ENCODE data around the gene RETN.

Gene RETN, protein sequence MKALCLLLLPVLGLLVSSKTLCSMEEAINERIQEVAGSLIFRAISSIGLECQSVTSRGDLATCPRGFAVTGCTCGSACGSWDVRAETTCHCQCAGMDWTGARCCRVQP

DNA sequence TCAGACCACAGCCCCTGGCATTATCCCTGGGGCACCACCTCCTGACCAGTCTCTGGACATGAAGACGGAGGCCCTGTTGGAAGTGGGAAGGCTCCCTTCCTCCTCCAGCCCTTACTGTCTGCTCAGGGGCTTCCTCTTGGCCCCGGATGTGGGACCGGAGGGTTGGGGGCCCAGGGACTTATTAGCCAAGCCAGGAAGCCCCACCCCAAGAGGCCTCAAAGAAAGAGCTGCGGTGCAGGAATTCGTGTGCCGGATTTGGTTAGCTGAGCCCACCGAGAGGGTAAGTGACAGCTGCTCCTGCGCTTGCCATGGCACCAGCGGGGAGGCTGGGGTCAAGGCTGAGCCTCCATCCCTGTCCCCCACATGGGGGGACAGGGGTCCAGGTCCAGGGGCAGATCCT, at the start of gene RETN:
RETN (plus strand) TSS at position 208 of the 400 bp plus-strand sequence. CDS start 278 bp downstream, outside the sequence.
- DNase-seq (ENCODE audit: low spot score): no peak

DNA sequence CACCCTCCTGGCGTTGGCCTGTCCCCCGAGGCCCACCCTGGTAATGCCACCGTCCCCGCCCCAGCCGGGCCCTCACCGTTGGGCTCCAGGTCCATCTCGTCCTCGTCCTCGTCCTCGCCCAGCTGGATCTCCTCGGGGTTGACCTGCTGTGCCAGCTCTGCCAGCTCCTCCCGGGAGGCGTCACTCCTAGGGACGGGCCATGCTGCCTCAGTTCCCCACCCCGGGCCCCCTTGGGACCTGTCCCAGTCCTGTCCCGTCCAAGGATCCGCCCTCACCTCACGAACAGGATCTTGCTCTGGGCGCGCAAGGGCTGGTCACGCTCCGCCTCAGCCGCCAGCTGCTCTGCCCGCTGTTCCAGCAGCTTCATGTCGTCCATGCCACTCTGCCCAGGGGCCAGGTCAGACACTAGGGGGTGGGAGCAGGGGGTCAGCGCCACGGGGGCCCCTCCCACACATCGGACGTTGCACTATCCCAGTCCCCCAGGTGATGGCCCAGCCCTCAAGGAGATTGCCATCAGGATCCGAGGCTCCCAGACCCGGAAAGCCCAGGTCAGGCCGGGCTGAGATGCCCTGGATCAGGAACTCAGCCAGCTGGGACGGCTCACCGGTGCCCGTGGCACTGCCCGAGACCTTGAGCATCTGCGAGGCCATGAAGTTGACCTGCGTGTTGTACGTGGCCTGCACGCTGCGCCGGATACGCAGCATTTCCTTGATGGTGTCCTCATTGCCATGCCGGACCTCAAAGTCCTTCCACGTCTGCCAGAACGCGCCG, 49.0 kb upstream of the RETN start:
- DNase-seq (ENCODE audit: low spot score): no peak

DNA sequence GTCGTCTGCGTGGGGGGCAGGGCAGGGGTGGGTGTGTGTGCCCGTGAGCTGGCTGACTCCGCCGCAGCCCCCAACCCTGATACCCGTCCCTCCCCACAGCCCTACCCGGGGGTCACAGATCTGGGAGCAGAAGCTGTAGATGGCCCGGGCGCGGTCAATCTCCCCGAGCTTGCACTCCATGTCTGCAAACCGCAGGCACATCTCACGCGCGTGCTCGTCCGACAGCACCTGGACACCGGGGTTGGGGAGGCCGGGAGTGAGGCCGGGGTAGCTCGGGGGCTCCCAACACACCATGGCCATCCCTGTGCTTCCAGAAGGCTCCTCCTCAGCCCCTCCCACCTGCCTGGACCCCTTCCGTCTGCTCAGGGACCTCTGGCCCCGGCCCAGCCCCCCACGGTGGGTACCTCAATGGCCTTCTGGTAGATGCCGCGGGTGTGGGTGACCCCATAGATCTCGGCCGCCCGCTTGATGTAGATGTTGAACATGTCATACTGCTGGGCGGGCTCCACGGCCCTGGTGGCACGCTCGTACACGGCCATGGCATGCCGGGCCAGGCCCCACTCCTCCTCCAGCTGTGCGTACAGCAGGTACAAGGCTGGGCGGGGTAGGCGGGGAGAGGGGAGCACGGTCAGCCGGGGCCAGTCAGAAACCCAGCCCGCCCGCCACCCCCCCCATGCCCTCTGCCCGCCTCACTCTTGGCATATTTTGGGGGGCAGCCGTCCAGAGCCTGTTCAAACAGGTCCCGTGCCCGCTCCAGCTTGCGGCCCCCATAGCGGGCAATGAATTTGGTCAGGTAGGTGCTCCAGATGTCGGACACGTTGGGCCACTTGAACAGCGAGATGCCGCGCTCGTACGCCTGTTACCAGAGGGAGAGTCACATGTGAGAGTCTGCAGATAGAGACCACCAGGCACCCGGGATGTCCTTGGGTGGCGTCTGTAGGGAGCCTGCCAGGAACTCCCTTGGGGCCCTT, 48.1 kb upstream of the RETN start:
- DNase-seq (ENCODE audit: low spot score): no peak

DNA sequence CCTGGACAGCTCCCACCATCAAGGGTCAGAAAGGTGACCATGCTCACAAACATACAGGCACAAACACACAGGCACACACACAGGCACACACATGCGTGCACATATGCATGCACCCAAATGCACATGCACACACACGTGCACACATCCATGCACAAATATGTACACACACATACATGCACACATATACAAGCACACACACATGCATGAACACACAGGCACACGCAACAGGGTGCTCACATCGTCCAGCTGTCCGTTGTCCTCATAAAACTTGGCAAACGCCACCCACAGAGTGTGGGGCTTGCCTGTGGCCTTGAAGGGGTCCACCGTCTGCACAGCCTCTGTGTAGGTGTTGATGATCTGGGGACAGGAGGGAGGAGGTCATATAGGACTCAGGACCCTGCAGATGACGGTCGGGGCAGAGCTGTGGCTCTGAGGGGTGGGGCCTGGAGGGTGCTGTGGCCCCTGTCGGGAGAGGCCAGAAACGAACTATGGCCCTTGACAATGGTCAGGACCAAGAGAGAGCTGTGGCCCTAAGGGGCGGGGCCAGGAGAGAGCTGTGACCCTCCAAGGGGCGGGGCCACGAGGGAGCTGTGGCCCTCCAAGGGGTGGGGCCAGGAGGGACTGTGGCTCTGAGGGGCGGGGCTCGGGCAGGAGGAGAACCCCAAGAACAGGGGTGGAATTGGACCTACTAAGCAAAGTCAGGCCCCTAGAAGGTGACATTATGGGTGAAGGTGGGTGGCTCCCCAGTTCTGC, 45.7 kb upstream of the RETN start:
- DNase-seq (ENCODE audit: low spot score): no peak

DNA sequence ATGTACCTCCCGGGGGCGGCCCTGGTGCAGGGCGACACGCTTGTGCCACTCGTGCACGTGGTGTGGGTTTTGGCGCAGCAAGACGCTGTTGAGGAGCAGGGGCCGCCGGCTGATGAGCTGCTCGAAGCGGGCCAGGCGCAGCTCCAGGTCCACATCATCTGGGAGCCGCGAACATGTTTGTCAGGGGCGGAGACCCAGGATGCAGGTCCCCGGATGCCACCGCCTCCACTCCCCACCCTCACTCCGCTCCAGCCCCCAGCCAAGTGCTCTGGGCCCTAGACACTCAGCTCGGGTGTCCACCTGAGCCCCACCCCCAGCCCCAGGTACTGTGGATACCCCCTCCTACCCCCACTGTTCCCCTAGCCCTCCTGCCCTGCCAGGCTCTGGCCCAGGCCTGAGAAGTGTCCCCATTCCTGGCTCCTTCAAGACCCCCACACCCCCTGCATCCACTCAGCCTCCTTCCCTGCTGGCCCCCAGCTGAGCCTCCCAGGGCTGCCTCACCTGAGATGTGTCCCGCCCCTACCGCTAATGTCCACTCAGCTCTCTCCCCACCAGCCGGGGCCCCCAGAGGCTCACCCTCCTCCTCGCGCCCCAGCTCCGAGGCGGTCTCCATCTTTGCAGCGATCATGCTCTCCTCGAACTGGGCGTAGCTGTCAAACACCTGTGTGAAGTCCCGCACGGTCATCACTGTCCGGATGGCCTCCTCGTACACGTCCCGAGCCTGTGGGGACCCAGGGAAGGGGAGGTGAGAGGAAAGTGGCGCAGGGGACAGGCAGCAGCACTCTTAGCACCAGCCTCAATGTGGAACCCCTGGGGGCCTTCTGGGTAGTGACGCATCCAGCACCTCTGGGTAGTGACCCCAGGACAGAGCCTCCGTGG, 44.9 kb upstream of the RETN start:
- no peak for DNase-seq (ENCODE audit: low spot score)

DNA sequence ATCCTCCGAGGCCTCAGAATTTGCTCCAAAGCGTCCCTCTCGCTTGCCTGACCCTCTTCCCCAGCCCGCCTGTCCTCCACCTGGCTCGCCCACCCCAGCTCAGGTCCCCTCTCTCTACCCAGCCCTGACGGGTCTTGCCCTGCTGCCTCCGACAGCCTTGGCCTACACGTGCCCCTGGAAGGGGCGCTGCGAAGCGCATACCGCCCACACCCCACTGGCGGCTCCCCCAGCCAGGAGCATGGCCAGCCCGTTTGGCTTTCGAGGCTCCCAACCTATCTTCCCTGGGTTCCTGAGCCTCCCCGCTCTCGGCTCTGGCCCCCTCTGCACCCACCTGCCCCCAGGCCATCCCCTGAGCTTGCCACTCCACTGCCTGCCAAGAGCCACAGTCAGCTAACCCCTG, 44.0 kb upstream of the RETN start:
- DNase-seq (ENCODE audit: low spot score): no peak

DNA sequence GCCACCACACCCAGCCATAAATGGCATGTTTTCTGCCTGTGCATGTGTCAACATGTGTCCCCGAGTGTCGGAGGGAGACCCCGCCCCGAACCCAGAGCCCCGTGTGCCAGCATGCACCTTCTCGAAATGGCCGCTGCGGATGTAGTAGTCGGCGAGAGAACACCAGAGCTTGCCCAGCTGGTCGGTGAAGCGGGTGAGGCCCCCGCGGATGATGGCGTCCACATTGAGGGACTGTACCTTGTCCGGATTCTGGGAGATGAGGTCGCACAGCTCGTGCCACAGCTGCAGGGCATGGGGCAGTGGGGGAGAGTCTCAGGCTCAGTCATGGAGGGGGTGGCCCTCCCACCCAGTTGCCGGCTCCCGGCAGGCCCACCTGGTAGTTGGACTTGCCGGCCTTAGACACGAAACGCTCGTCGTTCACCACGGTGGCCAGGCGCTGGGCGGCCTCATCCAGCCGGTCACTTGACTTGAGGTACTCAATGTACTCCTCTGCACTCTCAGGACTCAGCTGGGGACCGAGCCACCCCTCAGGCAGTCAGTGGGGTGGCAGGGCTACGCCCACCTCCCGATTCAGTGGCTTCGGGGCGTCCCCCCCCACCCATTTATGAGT, 43.0 kb upstream of the RETN start:
- DNase-seq (ENCODE audit: low spot score): no peak

DNA sequence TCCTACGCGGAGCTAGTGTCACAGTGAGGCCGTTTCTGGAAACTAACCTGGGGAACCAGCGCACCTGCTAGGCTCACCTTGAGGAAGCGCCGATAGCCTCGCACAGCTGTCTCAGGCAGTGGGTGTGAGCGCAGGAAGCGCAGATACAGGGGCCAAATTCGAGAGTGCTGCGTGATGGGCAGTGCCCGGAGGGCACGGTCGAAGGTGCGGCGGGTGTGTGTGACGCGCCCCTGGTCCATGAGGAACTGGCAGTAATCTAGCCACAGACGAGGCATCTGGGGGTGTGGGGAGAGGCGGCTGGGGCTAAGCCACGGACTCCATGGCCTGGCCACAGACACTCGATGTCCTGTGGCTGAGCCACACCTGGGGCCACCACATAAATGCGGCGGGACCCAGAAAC, 41.7 kb upstream of the RETN start:
- no peak for DNase-seq (ENCODE audit: low spot score)

DNA sequence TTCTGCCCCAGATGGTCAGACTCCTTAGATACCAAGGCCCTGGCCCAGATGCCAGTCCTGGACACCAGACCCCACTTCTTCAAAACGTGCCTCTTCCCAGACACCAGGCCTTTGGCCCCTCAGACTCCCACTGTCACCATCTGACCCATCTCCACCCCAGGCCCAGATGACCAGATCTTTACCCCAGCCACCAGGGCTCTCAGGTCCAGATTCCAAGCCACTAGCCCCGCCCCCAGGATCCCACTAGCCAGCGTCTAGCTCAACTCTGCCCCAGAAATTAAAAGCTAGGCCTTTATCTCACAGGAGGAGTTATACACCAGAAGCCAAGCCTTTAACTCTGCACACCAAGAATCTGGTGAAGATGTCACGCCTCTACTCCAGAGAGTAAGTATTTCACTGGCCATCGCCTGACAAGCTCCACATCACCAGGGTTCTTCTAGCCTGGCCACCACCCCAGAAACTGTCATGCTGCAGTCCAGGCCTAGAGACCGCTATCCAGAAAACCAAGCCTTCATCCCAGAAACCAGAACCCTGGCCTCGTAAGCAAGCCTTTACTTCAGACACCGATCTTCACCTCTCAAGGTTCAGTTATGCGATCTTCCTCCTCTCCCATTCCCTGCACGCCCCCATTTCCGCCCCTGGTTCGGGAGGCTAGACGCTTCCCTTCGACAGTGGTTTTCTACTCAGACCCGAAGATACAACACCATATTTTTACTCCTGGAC, 40.1 kb upstream of the RETN start:
- DNase-seq (ENCODE audit: low spot score): no peak

DNA sequence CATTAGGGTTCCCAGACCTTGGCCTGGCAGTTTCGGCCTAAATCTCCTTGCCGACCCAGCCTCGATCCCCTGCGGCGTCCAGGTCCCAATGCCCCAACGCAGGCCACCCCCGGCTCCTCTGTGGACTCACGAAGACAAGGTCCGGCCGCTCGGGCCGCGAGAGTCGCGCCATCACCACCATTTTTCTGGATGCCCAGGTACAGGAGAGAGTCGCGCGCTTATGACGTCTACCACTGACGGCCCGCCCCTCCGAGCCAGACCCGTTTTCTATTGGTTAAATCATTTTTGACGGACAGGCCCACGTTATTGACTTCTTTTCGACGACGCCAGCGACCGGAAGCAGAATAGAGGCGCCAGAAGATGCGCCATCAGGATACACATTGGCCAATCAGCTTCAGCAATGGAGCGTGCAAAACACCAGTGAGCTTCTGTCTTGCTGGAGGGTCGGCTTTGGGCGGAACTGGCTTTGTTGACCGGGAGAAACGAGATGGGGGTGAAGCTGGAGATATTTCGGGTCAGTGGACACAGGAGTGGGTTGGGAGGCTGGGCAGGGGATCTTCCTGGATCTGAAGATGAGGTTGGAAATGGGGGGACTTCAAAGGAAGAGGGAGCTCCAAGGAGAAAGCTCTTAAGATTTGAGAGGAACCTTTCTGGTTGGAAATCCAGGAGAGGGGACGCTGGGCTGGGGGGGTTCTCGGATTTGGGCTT, 39.3 kb upstream of the RETN start, which contains the start of the genes PET100 and XAB2:
PET100 (plus strand) TSS at position 447 of the 708 bp plus-strand sequence; CDS start at position 488, 41 bp downstream.
XAB2 (minus strand) TSS at position 199 of the 708 bp plus-strand sequence; CDS start at position 181, 18 bp downstream.
- DNase-seq (ENCODE audit: low spot score): peak; percentile 99

DNA sequence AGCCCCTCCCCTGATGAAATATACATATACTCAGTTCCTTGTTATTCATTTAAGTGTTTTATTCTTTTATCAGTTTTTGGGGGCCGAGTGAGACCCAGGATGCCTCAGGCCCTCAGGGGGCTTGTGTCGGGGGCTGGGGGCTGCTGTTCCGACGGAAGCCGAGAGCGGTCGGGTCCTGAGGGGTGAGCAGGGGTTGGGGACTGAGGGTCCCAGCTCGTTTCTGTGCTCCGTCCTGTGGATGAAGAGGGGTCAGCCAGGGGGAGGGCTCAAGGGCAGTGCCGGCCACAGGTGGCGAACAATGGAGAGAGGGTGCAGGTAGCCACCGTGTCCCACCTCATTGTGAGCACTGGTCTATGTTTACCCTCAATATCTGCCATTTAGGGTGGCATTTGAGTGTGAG, 37.3 kb upstream of the RETN start:
- DNase-seq (ENCODE audit: low spot score): no peak

DNA sequence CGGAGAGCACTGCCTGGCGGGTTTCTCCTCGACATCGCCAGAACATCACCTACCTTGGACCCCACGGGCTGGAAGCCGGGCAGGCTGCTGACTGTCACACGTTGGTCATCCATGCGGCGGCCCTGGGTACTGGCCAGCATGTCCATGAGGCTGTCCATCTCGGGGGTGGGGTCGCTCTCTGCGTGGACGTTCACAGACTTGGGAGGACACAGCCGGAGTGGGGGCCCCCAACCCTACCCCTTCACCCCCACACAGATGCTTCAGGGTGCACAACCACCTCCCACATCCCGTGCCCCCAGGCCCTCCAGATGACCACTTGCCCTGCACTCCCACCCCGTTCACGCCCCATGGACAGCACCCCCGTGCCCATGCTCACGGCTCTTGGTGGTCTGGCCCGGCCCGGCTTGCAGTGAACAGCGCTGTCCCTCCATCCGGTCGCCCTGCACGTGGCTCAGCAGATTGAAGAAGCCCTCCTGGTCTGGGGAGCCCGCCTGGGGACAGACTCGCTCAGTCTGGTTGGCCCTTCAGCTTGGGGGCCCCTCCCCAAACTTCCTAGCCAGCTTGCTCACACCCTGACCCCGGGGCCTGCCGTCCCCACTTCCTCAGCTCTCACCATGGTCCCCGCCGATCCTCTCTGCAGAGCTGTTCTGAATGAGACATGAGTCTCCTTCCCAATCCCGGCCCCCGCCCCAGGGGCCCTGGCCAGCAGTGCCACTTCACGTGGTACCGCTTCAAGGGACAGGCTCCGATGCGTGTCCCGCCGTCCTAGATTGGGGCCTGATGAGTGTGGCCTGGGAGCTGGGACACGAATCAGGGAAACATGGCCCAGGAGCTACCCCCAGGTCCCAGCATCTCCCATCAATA, 36.3 kb upstream of the RETN start:
- DNase-seq (ENCODE audit: low spot score): no peak

DNA sequence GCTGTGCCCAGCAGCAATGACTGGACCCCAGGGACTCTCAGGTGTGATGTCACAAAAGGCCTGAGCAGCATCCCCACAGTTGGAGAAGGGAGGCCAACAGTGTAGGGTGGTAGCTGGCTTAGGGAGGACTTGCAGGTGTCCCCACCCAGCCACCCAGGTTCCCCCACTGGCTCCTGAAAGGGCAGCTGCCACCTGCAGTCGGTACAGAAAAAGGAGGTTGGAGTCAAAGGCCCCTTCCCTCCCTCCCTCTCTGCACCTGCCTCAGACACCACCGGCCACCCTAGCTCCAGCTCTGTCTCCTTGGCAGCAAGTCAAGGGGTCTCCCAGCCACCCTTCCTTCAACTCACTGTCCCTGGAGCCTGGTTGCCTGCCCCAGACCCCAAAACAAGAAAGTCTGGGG, 35.2 kb upstream of the RETN start, which contains the start of gene PCP2:
PCP2 (minus strand) TSS at position 22 of the 400 bp plus-strand sequence. CDS start 262 bp downstream, outside the sequence.
- no peak for DNase-seq (ENCODE audit: low spot score)

DNA sequence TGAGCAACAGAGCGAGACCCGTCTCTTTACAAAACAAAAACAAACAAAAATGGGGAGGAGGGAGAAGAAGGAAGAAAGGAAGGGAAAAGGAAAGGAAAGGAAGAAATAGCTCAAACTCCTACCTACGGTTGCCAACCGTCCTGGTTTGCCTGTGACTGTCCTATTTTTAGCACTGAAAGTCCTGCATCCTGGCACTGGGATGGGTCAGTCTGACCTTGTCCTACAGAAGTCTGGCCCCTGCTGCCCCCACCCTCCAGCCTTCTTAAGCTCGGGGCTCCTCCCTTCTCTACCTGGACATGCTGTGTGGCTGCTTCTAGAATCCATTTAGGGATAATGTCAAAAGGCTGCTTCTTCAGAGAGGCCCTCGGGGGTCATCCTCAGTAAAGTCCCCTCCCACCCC, 33.2 kb upstream of the RETN start:
- no peak for DNase-seq (ENCODE audit: low spot score)

DNA sequence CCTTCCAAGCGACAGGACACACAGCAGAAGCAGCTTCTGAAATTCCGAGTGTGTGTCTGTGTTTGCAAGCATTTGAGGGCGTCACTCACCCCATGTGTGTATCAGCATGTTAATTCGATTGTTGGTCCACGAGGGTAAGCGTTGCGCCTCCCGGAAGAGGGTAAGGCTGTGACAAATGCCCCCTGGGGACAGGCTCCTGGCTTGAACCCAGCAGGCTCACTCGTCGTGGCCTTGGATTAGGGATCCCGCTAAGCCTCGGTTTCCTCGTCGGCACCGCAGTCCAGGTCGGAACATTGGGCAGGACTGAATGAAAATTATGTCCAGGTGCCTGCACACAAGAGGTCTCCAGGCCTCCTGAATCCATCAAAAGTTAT, 32.5 kb upstream of the RETN start:
- no peak for DNase-seq (ENCODE audit: low spot score)

DNA sequence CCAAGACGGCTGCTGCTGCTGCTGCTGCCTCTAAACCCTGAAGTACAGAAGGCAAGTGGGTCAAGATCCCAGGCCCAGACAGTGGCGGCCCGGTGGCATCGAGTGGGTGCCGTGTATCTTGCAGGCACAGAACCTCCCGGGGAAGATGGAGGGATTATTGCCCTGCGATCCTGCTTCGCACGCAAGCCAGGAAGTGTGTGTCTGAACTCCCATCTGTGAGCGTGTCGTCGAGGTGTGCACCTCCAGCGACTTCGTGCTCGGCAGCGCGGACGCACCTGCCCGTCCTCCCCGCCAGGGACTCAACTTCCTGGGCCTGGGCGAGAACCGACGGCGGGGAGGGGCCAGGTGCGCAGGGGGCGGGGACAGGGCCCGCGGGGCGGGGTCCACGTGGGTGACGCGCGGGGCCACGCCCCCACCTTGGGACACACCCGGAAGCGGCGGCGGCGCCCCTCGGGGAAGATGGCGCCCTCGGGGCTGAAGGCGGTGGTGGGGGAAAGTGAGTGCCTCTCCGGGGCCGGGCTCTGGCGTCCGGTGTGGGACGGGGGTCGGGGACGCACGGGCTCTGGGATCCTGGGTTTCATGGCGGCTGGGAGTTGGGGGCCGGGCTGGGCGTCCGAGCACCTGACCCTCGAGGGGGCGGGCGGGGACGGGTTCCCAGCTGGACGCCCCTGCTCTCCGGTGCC, 32.0 kb upstream of the RETN start, which contains the start of gene STXBP2:
STXBP2 (plus strand) TSS at position 420 of the 683 bp plus-strand sequence; CDS start at position 460, 40 bp downstream.
- peak; percentile 88 for DNase-seq (ENCODE audit: low spot score)

Data from kidney tubule cell (primary cell).